Right lobe of liver (tissue), 4 donors: ENCODE measurements around the gene OMD.

Experiments
- POLR2A ChIP-seq: fragments of 450-650 bp; IDR thresholded peaks from one replicate; pipeline ENCODE4 v1.6.1; 2017; ENCODE audit warnings: antibody characterized with exemption, mild to moderate bottlenecking
- TF ChIP-seq, protein P1 (sequence below), 4 donors: fragments of 200-600 bp in 3 of 4; fragments of 450-650 bp in 1 of 4; IDR thresholded peaks; one replicate each; pipeline versions ENCODE4 v1.5.1 to v1.8.0; 2016 to 2022; ENCODE audit warnings: antibody characterized with exemption in 4 of 4, mild to moderate bottlenecking in 2 of 4
- donor health status: DM: no; HTN: no; CAD: no.
- donor health status: DM: no; HTN: no; CAD: no.
- donor health status: DM: no; HTN: yes; CAD: no.

DNA sequence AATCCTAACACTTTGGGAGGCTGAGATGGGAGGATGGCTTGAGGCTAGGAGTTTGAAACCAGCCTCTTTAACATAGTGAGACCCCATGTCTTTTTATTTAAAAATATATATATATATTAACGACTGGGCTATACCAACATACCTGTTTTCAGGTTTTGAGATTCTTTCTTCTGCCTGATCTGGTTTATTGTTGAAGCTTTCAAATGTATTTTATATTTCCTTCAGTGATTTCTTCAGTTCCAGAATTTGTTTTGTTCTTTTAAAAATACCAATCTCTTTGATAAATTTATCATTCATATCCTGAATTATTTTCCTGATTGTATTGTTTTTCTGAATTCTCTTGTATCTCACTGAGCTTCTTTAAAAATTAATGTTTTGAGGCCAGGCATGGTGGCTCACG lies 51.1 kb downstream of the OMD start:
- TF ChIP-seq, protein P1, sequence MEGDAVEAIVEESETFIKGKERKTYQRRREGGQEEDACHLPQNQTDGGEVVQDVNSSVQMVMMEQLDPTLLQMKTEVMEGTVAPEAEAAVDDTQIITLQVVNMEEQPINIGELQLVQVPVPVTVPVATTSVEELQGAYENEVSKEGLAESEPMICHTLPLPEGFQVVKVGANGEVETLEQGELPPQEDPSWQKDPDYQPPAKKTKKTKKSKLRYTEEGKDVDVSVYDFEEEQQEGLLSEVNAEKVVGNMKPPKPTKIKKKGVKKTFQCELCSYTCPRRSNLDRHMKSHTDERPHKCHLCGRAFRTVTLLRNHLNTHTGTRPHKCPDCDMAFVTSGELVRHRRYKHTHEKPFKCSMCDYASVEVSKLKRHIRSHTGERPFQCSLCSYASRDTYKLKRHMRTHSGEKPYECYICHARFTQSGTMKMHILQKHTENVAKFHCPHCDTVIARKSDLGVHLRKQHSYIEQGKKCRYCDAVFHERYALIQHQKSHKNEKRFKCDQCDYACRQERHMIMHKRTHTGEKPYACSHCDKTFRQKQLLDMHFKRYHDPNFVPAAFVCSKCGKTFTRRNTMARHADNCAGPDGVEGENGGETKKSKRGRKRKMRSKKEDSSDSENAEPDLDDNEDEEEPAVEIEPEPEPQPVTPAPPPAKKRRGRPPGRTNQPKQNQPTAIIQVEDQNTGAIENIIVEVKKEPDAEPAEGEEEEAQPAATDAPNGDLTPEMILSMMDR (IDR thresholded peaks at IDR 0.05), result no peak
- no peak for TF ChIP-seq POLR2A
